Upper lobe of right lung (tissue), 1 donor: ENCODE measurements around the gene SUMO2. TPM values are rescaled to one million over a fixed set of nuclear protein-coding genes. Genes with fewer than 3 reads are reported as not detected.

ENCODE experiments used
- ATAC-seq: fragments of 200-7000 bp; cut with Tn5 transposase; one replicate; pipeline ENCODE4 v1.9.1; 2020; ENCODE audit warnings: mild to moderate bottlenecking, moderate library complexity
- DNase-seq: peaks from one replicate; pipeline ENCODE4 v3.0.0-alpha.2; 2020
- H3K27ac ChIP-seq: fragments of 200-600 bp; one replicate; pipeline ENCODE4 v1.8.0; 2022
- H3K27me3 ChIP-seq: fragments of 200-600 bp; one replicate; pipeline ENCODE4 v1.8.0; 2022; ENCODE audit warnings: mild to moderate bottlenecking
- H3K36me3 ChIP-seq: fragments of 200-600 bp; one replicate; pipeline ENCODE4 v1.8.0; 2022
- H3K4me1 ChIP-seq: fragments of 200-600 bp; one replicate; pipeline ENCODE4 v1.8.0; 2022
- H3K4me3 ChIP-seq: fragments of 200-600 bp; one replicate; pipeline ENCODE4 v1.8.0; 2022; ENCODE audit warnings: mild to moderate bottlenecking
- H3K9me3 ChIP-seq: fragments of 200-600 bp; one replicate; pipeline ENCODE4 v1.8.0; 2022
- intact Hi-C: fragments of 100-400 bp; cut with DNase I; formaldehyde crosslinking; loops from one replicate; pipeline ENCODE4 v1.11.0; 2022
- long read RNA-seq: library from polyadenylated mRNA; unstranded; transcript quantifications from one replicate; pipeline ENCODE4 v2.0.0, GENCODE V29; 2021
- total RNA-seq: library from RNA; stranded (reverse); fragmentation: NEBNext Ultra II Directional; extraction: Animal tissue kit (Norgen Biotek cat#: 25700); gene quantifications from one replicate; pipeline ENCODE4 v1.2.1, GENCODE V29; 2021
- TF ChIP-seq, protein P1 (sequence below): fragments of 200-600 bp; IDR thresholded peaks from one replicate; pipeline ENCODE4 v1.8.0; 2022; ENCODE audit warnings: antibody characterized with exemption
- donor health status: DM: no; HTN: yes; CAD: no; lungs with severe emphysema.

The SUMO2 gene
- 316 TPM for total RNA-seq
- long read RNA-seq, transcript SUMO2-202 (4 exons, 3,190 nt), result major isoform, 211 of 221 reads
- long read RNA-seq, partial matches to known transcripts, result 6 of 221 reads
- long read RNA-seq, other reads (novel, unspliced or antisense), result 1 of 221 reads

DNA sequence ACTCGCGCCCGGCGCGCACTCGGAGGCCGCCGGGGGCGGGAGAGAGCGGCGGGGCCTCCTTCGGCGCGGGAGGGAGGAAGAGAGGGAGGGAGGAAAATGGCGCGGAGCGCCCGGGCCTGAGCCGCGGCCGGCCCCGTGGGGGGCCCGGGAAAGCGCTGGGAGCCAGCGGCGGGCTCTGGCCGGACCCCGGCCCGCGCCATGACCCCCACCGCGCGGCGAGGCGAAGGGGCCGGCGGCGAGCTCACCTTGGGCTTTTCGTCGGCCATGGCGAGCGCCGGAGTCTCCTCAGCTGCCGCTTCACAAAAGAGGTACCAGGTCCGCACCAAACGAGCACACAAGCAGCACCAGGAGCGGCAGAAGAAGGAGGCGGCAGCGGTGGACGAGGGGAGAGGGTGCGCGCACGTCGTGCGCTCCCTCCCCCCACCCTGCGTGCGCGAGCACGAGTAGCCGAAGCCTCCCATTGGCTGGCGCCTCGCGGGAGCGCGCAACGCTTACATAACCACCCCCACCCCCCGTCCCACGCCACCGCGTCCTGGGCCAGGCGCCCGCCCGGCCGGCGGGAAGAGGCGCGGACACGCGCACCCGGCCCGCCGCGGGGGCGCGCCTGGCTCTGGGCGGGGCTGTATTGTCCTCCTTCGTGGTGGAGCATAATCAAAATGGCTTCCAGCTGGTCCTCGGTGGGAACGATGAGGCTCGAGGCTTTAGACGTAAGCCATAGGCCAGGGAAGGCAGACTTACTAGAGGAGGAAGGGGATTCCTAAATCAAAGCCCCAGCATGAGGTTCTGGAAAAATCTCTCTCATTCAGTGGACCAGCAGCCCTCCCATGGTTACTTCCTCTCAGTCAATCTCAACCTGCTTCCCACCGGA is at the start of gene SUMO2:
TSS of gene SUMO2 (minus strand) at position 391 of the 868 bp plus-strand sequence. CDS start at position 266, 125 bp downstream.
- TF ChIP-seq, protein P1, sequence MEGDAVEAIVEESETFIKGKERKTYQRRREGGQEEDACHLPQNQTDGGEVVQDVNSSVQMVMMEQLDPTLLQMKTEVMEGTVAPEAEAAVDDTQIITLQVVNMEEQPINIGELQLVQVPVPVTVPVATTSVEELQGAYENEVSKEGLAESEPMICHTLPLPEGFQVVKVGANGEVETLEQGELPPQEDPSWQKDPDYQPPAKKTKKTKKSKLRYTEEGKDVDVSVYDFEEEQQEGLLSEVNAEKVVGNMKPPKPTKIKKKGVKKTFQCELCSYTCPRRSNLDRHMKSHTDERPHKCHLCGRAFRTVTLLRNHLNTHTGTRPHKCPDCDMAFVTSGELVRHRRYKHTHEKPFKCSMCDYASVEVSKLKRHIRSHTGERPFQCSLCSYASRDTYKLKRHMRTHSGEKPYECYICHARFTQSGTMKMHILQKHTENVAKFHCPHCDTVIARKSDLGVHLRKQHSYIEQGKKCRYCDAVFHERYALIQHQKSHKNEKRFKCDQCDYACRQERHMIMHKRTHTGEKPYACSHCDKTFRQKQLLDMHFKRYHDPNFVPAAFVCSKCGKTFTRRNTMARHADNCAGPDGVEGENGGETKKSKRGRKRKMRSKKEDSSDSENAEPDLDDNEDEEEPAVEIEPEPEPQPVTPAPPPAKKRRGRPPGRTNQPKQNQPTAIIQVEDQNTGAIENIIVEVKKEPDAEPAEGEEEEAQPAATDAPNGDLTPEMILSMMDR, result no peak
- DNase-seq (peak; percentile 97), ATAC-seq (peak; percentile 98)
- Histone ChIP-seq H3K4me3 (peak within 1 kb of the TSS; percentile 98), H3K27me3 (no peaks in the 10 kb centered on the region), H3K36me3 (peaks cover 18% of the 10 kb centered on the region), H3K9me3 (no peaks in the 10 kb centered on the region), H3K4me1 (peaks cover 24% of the 10 kb centered on the region), H3K27ac (peak within 1 kb of the TSS; percentile 97)
- intact Hi-C loops, result no loop called here

DNA sequence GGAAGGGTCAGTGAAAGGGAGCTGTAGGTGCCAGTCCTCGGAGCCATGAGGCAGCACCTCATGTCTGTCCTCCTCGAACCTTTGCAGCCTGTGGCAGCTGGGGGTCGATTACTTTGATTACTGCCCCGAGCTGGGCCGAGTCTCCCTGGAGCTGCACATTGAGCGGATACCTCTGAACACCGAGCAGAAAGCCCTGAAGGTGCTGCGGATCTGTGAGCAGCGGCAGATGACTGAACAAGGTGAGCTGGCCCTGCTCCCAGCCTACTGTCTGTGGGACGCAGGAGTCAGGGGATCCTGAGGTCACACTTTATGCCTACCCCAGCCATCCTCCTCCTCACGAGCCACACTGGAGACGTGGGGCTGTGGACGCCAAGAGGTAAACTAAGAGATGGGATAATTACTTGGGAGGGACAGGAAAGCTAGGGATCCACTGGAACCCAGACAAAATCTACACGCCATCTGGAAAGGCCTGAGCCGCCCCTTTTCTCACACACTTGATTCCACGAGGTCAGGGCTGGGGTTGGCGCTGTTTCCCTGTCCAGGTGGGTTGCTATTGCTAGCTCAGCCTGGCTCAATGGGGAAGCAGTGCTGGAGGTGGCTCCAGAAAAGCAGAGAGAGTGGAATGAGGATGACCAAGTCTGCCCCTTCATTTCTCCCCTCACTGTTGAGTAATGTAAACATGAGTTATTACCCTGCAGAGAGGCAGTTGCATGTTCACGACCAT is 49.1 kb upstream of the SUMO2 start:
- peaks cover 76% of the 10 kb centered on the region for H3K36me3 ChIP-seq
- intact Hi-C loops, result no loop called here
- peaks cover 9% of the 10 kb centered on the region for H3K4me1 ChIP-seq
- TF ChIP-seq, protein P1, result no peak
- H3K9me3 ChIP-seq, result no peaks in the 10 kb centered on the region
- no peak overlapping the region for H3K4me3 ChIP-seq
- no peak for DNase-seq
- no peaks in the 10 kb centered on the region for H3K27me3 ChIP-seq
- no peak for ATAC-seq
- no peak overlapping the region for H3K27ac ChIP-seq

DNA sequence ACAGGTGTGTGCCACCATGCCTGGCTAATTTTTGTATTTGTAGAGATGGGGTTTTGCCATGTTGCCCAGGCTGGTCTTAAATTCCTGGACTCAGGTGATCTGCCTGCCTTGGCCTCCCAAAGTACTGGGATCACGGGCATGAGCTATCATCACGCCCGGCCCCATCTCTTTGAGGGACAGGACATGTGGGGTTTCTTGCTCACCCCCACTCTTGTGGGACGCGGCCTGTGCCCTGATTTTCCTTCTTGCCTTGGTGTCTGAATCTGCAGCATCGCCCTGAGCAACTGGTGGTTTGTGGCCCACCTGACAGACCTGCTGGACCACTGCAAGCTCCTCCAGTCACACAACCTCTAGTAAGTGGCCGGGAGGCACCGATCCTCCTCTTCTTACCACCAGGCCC is 48.3 kb upstream of the SUMO2 start:
- H3K9me3 ChIP-seq, result no peaks in the 10 kb centered on the region
- ATAC-seq (no peak), DNase-seq (no peak)
- TF ChIP-seq, protein P1, result no peak
- peaks cover 76% of the 10 kb centered on the region for H3K36me3 ChIP-seq
- no peak overlapping the region for H3K27ac ChIP-seq
- H3K4me3 ChIP-seq, result no peak overlapping the region
- H3K27me3 ChIP-seq, result no peaks in the 10 kb centered on the region
- intact Hi-C loops, result no loop called here
- peaks cover 9% of the 10 kb centered on the region for H3K4me1 ChIP-seq

DNA sequence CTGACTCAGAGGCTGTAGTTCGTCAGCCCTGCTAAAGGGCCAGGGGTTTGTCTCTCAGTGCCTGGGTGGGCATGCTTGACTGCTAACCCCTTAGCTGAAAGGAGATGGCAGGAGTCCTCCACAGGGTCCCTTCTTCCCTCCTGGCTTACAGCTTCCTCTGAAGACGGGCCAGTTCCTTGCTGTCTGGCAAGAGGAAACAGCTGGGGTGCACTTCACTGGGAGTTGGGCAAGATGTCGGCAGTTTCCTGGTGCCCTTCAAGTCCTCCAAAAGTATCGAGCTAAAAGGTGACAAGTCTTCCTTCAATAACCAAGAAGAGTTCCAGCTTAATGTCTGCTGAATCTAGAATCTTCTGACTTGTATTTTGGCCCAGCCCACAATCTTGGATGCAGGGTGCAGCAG is 46.1 kb upstream of the SUMO2 start:
- peak; percentile 70 for ATAC-seq

DNA sequence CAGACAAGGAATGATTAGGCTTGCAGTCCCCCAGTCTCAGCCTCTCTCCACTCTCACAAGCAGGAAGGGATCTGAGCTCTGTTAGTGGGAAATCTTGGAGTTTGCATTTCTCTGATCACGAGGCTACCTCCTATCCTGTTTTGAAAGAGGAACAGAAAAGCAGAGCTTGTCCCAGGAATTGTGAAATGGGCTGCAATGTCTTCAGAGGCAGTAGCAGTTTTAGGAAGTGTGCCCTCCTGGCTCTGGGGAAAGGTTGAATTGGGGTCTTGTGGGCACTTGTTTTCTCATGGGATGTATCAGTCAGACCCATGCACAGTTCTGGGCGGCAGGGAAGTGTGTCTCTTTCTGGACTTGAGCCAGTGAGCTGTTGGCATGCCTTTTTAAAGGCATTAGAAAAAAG is 45.5 kb upstream of the SUMO2 start:
- Histone ChIP-seq H3K36me3 (peaks cover 68% of the 10 kb centered on the region), H3K4me1 (peaks cover 9% of the 10 kb centered on the region), H3K9me3 (no peaks in the 10 kb centered on the region), H3K4me3 (no peak overlapping the region), H3K27me3 (no peaks in the 10 kb centered on the region), H3K27ac (peak overlapping the region; percentile 73)
- intact Hi-C loops, result no loop called here
- ATAC-seq, result peak; percentile 87
- peak; percentile 68 for DNase-seq
- TF ChIP-seq, protein P1, result no peak

More for the DNA sequence above, 46.1 kb upstream of the SUMO2 start:
- peak overlapping the region; percentile 73 for H3K27ac ChIP-seq
- no peak overlapping the region for H3K4me3 ChIP-seq
- DNase-seq, result peak; percentile 70
- peaks cover 9% of the 10 kb centered on the region for H3K4me1 ChIP-seq
- TF ChIP-seq, protein P1, result no peak
- intact Hi-C loops, result no loop called here
- H3K36me3 ChIP-seq, result peaks cover 67% of the 10 kb centered on the region
- no peaks in the 10 kb centered on the region for H3K9me3 ChIP-seq
- no peaks in the 10 kb centered on the region for H3K27me3 ChIP-seq
